Endometrium (tissue), 2 donors: Measurements from ENCODE around the gene SV2B.
A peak's percentile ranks its signal among the peaks of the same experiment; 100 is the strongest.
"Not testable (repeated sequence)": the region's sequence is repeated elsewhere in the genome, so short reads cannot be mapped to it uniquely, and the experiment has no call there.

Source experiments
- FAIRE-seq: peaks from 2 replicates; lab custom pipeline; 2012; peaks lifted over from hg19 to GRCh38; lab: Jason Lieb, UNC
- donor health status: control.
- donor health status: control.

Gene SV2B

GRCh38 chr15:91099995-91100813 is at the start of gene SV2B:
Gene SV2B (plus strand): TSS chr15:91100257. CDS start chr15:91226264, 126,007 bp downstream.
- no peak for FAIRE-seq

- FAIRE-seq = no peak
These were observed 48.8 kb upstream of the SV2B start for GRCh38 chr15:91051248-91051647.

- no peak for FAIRE-seq
These were observed 45.2 kb upstream of the SV2B start for GRCh38 chr15:91054816-91055215.

GRCh38 chr15:91055548-91056331 is 44.3 kb upstream of the SV2B start:
- peak; percentile 37 for FAIRE-seq

GRCh38 chr15:91061230-91061629 is 38.8 kb upstream of the SV2B start:
- no peak for FAIRE-seq

- FAIRE-seq = no peak
These were observed 38.1 kb upstream of the SV2B start for GRCh38 chr15:91061997-91062396.

GRCh38 chr15:91065505-91065904 is 34.6 kb upstream of the SV2B start:
- FAIRE-seq = no peak

- FAIRE-seq = no peak
These were observed 33.0 kb upstream of the SV2B start for GRCh38 chr15:91067036-91067435.

GRCh38 chr15:91068436-91068835 is 31.6 kb upstream of the SV2B start:
- no peak for FAIRE-seq

GRCh38 chr15:91068966-91069365 is 31.1 kb upstream of the SV2B start:
- FAIRE-seq = no peak

GRCh38 chr15:91070872-91071271 is 29.2 kb upstream of the SV2B start:
- FAIRE-seq = no peak

GRCh38 chr15:91072161-91072560 is 27.9 kb upstream of the SV2B start:
- FAIRE-seq = no peak

- no peak for FAIRE-seq
These were observed 27.0 kb upstream of the SV2B start for GRCh38 chr15:91073077-91073476.

- no peak for FAIRE-seq
These were observed 26.3 kb upstream of the SV2B start for GRCh38 chr15:91073768-91074167.

- no peak for FAIRE-seq
These were observed 24.3 kb upstream of the SV2B start for GRCh38 chr15:91075739-91076138.

- FAIRE-seq = no peak
These were observed 23.0 kb upstream of the SV2B start for GRCh38 chr15:91077029-91077428.

- FAIRE-seq = not testable (repeated sequence)
These were observed 6.2 kb upstream of the SV2B start for GRCh38 chr15:91093866-91094265.

GRCh38 chr15:91098451-91098850 is 1.6 kb upstream of the SV2B start:
- no peak for FAIRE-seq

- FAIRE-seq = no peak
These were observed 452 bp upstream of the SV2B start for GRCh38 chr15:91099616-91099994.

GRCh38 chr15:91100814-91101607 is 954 bp downstream of the SV2B start:
- FAIRE-seq = no peak

GRCh38 chr15:91101608-91101920 is 1.5 kb downstream of the SV2B start:
- no peak for FAIRE-seq

GRCh38 chr15:91102546-91103330 is 2.7 kb downstream of the SV2B start:
- FAIRE-seq = no peak
